GM10847 (cell line): ENCODE results near the gene TSPO.

ENCODE experiments used
- POLR2A ChIP-seq: IDR thresholded peaks from 2 replicates; pipeline ENCODE4 v1.6.1; 2011; ENCODE audit not compliant: insufficient read length; ENCODE audit errors: extremely low read depth

TSPO gene

DNA sequence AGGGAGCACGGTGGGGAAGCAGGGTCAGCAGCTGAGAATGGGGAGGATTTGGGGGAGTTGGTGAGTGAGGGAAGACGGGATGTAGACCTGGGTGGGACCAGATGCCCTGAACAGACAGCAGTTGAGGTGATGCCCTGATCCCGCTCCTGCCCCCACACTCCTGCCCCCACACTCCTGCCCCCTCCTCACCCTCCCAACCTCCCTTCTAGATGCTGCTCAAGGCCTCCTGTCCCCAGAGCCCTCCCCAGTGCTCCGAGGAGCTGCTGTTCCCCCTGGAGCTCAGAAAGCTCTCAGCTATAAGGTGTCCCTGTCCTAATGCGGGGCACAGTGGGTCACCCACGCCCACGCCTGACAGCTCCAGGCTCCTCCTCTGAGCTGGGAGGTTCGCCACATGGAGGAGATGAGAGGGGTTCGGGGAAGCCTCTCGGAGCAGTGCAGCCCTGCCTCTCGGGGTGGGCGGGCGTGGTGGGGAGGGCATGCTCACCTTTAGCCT, 60.6 kb downstream of the TSPO start:
- TF ChIP-seq POLR2A, result no peak

DNA sequence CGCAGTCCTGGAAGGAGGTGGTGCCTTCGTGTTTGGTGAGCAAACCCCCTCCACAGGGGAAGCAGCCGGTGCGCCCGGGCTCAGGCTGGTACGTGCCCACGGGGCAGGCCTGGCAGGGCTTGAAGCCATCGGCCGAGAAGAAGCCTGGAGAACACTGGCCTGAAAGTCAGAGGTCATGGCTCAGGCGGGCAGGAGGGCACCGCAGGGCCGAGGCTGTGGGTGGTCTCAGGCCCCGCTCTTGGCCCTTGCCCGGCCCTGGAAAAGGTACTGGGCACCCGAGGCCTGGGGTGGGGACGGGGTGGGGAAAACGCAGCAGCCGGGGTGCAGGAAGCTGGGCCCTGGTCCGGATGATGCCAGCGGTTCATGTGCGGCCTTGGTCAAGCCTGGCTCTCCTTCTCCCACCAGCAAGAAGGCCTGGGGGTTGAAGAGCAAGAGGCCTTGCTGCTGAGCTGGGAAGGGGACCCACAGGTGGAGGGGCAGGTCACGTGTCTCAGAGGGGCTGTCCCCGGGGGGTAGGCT, 61.1 kb downstream of the TSPO start:
- no peak for TF ChIP-seq POLR2A
